Fibroblast of the aortic adventitia (primary cell): ENCODE results near the gene NSDHL. TPM values are rescaled to one million over a fixed set of nuclear protein-coding genes. Genes with fewer than 3 reads are reported as not detected.

Source experiments
- DNase-seq: peaks from one replicate; pipeline ENCODE4 v3.0.0-alpha.2; 2010; ENCODE audit warnings: low read depth
- H3K4me3 ChIP-seq: 2 replicates; pipeline ENCODE4 v1.5.1; 2011; ENCODE audit warnings: low read depth, mild to moderate bottlenecking, control low read depth, low read length, moderate library complexity
- CTCF ChIP-seq: IDR thresholded peaks from 2 replicates; pipeline ENCODE4 v1.5.1; 2011; ENCODE audit warnings: mild to moderate bottlenecking, low read length, control low read depth, inconsistent platforms; ENCODE audit not compliant: insufficient read depth
- total RNA-seq: library from RNA; depleted of rRNA; stranded (reverse); fragments of >200 nt; gene quantifications from 2 replicates; pipeline ENCODE4 v1.2.3, GENCODE V29; 2012; ENCODE audit warnings: low replicate concordance

Gene NSDHL
- total RNA-seq, 1 donor = 11.7 TPM

DNA sequence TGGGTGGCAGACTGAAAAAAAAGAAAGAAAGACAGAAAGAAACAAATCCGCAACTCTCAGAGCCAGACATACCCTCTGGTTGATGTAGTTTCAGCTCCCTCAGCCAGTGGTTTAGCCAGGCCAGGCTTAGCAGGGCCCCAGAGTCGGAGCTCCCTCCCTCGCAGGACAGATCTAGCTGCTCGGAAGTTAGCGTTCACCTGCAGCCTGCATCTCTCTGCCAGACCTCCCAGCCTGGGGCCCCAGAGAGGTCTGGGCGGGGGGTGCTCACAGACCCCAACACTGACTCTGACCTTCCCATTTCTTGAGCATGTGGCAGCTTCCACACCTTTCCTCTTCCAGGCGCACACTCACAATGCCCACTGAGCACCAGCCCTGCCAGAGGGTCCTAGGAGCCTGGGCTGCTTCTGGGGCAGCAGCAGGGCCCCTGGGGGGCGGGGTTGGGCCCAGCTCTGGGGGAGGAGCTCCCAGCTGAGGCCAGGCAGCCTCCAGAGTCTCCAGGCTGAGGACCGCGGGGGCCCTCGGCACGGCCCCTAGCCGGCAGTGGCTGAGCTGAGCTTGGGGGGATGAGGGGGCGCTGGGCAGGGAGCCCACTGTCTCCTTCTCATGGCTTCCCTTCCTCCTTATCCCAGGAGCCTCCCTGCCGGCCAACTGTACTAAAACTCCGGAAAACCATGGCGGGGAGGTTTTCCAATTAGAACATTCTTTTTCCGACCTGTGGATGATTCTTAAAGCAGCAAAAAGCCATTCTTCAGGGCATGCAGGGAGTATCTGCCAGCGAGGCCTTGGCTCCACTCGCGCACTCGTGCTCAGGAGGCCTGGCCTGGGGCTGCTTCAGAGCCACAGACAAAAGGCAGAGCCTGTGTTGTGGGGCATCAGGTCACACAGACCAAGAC lies 62.4 kb downstream of the NSDHL start:
- TF ChIP-seq CTCF = no peak
- no peak overlapping the region for H3K4me3 ChIP-seq
- DNase-seq = no peak

DNA sequence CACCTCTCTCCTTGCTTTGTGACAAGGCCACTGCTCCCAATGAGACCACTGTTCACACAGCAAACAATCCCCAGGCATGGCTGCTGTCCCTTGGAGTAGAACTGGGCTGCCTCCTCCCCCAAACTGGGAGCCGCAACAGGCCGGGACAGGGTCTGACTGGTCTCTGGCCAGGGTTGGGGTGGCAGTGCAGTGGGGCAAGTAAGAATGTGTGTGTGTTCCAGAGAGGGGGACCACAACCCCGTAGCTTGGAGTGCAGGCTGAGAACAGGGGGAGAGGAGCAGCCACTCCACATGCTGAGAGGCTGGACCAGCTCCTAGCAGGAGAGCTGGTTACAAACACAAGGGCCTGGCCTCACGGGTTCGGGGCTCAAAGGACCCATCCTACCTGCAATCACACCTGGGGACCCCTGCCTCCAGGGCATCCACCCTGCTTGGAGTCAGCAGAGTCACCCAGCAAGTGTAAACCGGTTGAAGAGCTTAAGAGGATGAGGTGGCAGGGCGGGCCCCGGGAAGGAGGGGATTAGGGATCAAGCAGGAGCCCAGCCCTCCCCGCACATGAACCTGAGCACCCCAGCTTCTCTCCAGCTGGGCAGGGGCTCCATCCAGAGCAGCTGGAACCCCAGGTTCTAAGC lies 63.2 kb downstream of the NSDHL start:
- DNase-seq = no peak
- TF ChIP-seq CTCF = no peak
- H3K4me3 ChIP-seq = no peak overlapping the region

GRCh38 chrX:152895121-152895520 lies 64.3 kb downstream of the NSDHL start:
- no peak for DNase-seq
- no peak overlapping the region for H3K4me3 ChIP-seq
- no peak for TF ChIP-seq CTCF

DNA sequence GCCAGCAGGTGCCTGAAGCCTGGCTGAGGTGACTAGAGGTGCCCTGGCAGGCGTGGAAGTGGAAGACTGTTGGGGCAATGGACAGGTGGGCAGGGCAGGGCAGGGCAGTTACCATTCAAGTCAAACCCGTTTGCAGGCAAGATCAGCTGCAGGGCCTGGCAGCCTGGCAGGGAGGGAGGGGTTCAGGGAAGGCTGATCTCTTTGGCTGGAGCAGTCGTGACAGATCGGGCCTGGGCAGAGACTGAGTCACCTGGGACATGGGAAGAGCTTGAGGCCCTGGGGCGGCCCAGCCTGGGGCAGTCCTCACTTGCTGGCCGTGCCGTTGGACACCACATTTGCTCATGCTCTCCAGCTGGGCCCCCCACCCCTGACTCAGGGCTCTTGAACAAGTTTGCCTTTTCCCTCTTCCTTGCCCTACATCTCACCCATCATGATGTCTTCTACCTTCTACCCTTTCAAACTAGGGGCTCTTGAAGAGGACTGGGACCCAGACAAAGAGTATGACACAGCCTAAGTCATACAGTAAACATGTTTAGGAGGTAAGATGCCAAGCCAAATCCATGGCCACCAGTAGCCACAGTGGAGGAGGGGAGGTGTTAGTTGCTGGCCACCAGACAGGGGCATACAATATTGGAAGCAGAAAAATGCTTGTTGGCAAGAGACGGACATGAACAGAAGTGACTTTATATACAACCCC lies 65.0 kb downstream of the NSDHL start:
- no peak overlapping the region for H3K4me3 ChIP-seq
- DNase-seq = no peak
- TF ChIP-seq CTCF = no peak

- H3K4me3 ChIP-seq = no peak overlapping the region
- peak; percentile 22 for DNase-seq
- no peak for TF ChIP-seq CTCF
These were observed 65.6 kb downstream of the NSDHL start for GRCh38 chrX:152896450-152896849.

- TF ChIP-seq CTCF = no peak
- peak within 1 kb of the TSS; percentile 48 for H3K4me3 ChIP-seq
- no peak for DNase-seq
These were observed 66.6 kb downstream of the NSDHL start, which contains the start of gene ZNF185 for GRCh38 chrX:152897222-152898131. Gene ZNF185 (plus strand): TSS chrX:152898067. CDS start chrX:152914490, 16,423 bp downstream.
